DMS153 treated with DMSO at 0.1 percent for 48 hours (cell line): ENCODE data around the gene PLEKHA6.
"Not testable (repeated sequence)": the region's sequence is repeated elsewhere in the genome, so short reads cannot be mapped to it uniquely, and the experiment has no call there.

ENCODE experiments used
- DNase-seq: peaks from one replicate; lab custom pipeline; 2025; ENCODE audit not compliant: unreplicated experiment; lab: John Stamatoyannopoulos, UW

Gene PLEKHA6

GRCh38 chr1:204338997-204339396 lies 20.7 kb downstream of the PLEKHA6 start:
- DNase-seq, result no peak

DNA sequence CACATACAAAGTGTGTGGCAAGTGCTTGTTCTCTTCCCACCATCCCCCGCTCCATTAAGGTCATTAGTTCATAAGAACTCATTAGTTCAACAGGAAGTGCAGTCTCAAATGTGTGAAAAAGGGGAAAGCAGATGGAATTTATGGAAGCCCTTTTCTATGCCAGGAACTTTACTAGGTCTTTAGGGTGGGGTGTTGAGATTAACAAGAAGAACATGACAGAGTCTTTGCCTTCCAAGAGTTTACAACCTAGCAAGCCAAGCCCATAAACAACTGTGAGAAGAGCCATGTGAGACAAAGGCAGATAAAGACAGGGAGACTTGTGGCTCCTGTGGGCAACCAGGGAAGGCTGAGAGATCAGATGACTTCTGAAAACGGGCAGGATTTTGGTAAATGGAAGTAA lies 21.4 kb downstream of the PLEKHA6 start:
- DNase-seq, result no peak

- no peak for DNase-seq
These were observed 22.1 kb downstream of the PLEKHA6 start for GRCh38 chr1:204337583-204337982.

DNA sequence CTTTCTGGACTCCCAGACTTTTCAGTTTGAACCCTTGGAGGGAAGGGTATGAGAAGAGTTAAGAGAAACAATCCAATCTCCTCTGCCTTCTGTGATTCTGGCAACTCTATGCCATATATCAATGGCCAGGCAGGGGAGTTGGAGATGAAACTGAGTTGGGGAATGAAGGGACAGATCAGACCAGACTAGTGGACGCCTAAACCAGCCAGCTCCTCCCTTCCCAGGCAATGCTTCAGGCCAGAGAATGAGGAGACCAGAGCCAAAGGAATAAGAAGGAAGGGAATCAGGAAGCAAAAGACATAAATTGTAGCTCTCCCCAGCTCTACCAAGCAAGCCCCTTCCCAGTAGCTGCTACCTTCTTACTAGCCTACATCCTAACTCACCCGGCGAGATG lies 22.7 kb downstream of the PLEKHA6 start:
- DNase-seq, result no peak

DNA sequence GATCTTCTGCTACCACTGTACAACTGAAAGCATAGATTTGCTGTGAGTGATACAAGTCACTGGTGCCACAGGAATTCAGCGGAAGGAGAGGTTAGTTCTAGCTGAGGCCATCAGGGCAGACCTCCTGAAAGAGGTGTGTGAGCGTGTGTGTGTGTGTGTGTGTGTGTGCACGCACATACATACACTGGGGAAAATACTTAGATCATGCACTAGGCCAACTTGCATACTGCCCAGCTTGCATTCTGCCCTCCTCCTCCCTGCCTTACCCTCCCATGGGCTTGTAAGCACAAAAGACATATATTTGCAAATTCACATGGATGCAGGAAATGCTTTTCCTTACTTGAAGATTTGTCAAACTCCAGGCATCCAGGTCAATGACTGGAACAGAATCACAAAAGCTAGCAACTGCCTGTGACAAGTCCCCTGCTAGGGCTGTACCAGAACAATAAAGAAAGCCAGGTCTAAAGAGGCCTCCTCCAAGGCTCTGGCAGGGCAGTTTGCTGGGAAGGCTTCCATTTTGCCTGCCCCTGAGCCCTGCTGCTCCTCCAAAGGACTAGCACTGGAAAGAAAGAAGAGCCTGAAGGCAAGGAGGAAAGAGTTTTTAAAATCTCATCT lies 23.2 kb downstream of the PLEKHA6 start:
- DNase-seq, result no peak

DNA sequence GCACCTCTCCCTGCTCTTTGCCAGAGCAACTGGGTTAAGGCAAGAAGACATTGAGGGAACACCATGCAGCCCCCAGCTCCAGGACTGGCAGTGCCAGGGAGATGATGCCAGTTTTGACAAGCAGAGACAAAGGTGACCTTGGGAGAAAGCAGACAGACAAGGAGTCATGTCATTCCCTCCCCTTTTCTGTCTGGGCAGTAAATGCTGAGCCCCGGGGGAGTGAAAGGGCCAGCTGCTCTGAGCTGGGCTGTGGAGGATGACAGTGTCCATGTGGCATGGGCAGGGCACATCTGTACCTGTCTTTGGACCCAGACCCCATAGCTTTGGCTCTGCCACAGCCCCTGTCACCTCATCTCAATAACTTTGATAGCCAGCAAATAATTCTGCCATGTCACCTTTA lies 24.2 kb downstream of the PLEKHA6 start:
- no peak for DNase-seq

- DNase-seq, result no peak
These were observed 24.6 kb downstream of the PLEKHA6 start for GRCh38 chr1:204335085-204335484.

DNA sequence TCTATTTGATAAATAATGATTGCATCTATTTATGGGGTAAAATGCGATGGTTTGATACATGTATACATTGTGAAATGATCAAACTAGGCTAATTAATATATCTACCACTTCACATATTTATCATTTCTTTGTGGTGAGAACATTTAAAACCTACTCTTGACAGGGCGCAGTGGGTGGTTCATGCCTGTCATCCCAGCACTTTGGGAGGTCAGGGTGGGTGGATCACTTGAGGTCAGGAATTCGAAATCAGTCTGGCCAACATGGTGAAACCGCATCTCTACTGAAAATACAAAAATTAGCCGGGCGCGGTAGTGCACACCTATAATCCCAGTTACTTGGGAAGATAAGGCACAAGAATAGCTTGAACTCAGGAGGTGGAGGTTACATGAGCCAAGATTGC lies 25.3 kb downstream of the PLEKHA6 start:
- DNase-seq, result no peak

DNA sequence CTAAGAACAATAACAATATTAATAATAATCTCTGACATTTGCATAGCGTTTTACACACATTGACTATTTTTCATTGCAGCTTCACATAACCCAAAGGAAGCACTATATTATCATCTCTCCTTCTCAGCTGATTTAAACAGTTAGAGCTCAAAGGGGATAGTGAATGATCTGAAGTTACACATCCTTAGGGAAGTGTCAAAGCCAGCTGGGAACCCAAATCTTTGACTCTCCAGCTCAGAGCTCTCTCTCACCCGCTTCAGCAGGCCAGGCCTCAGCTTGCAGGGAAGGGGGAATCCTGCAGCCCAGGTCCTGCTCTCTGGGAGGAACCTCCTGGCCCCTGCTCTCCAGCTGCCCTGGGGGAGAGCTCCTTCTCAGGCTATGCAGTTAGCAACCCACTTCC lies 26.3 kb downstream of the PLEKHA6 start:
- no peak for DNase-seq

DNA sequence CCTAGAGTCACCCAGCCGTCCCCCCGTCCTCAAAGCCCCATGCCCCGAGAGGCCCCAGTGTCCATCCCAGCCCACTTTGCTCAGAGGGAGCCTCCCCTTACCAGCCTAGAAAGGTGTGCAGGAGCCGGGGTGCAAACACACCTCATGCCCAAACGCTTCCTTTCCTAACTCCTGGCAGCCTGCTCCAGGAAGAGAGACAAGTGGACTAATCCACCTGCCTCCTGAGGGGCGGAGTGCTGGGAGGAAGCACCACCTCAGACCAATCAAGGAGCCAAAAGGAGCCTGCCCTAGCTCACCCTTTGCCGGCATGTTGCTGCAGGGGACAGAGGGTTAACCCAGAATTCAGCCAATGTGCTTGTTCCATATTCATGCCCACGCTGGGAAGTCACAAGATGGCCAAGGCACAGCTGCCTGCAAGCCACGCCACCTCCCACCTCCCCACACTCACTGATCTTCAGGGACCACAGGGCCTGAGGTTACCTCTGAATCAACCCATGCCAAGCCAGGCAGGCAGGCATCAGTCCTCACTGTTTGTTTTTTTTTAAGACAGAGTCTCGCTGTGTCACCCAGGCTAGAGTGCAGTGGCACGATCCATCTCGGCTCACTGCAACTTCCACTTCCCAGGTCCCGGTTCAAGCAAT lies 27.8 kb downstream of the PLEKHA6 start:
- DNase-seq, result peak; percentile 59

GRCh38 chr1:204331275-204331674 lies 28.5 kb downstream of the PLEKHA6 start:
- peak; percentile 61 for DNase-seq

- DNase-seq, result not testable (repeated sequence)
These were observed 31.9 kb downstream of the PLEKHA6 start for GRCh38 chr1:204327870-204328269.

DNA sequence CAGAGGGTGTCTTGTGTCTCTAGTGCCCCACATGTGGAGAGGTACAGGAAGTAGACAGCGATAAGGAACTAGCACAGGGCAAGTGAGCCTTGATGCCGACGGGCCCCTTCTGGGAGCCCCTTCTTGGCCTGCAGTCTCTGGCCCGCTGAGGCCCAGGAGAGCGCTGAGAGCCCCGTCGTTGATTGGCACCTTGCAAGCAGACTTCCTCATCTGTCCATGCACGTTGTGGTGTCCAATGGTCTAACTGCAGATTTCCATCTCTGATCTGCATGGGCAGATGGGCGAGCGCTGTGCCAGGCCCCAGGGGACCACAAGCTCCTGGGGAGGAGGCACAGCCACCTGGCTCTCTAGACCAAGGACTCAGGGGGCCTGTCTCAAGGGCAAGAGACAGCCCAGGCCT lies 32.4 kb downstream of the PLEKHA6 start:
- DNase-seq, result no peak

DNA sequence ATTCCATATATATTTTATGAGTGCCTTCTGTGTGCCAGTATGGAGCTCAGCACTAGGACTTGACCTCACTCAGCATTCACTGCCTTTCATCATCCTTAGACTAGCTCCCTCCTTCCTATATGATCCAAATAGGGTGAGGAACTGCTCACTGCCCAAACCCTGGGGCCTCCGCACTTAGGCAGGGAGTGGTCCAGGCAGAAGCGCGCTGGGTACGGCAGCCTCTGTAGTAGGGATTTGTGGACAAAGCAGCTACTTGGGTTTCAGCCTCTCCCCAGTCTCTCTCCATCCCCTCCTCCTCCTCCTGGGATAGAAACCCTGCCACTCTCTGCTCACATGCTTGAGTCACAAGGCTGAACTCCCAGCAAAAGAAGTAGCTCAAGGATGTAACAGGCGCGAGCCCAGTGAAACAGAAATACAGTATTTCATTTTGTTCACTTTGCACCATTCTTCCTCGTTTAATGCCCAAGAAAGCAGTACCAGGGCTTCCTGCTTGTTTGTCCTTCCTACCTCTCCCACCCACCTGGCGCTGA lies 32.9 kb downstream of the PLEKHA6 start:
- DNase-seq, result no peak

DNA sequence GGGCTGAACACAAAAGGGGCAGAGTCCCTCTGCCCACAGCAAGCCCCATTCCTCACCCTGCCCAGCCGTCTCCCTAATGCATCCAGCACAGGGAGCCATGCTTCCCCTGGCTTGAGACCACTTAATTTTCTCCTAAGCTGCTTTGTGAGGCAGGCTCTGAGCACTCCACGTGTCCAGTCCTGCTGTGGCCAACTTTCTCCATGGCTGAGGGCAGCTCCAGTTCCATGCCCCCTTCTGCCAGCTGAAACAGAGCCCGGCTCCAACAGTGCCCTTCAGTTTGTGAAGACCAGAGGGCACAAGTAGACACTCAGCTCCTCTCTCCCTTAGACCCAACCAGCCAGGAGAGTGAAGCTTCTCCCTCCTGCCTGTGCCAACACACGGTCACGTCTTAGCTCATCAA lies 33.8 kb downstream of the PLEKHA6 start:
- no peak for DNase-seq

DNA sequence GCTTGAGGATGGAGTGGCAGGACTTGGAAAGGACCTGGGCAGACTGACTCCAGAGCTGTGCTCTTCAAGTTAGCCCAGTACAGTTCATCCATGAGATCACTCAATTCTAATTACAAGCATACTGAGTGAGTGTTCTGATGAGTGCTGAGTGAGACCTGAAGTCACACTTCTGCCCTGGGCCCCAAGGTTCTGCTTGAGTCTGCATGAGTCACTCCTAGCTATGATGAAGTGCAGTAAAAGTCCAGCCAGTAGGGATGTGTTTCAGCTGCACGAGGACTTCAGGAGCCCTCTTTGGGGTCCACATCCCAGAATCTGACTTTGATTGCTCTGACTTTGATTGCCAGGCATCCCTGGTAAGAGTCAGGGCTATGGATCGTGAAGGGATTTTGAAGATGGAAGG lies 35.8 kb downstream of the PLEKHA6 start:
- DNase-seq, result no peak

- no peak for DNase-seq
These were observed 37.3 kb downstream of the PLEKHA6 start for GRCh38 chr1:204322339-204322868.

GRCh38 chr1:204321665-204322064 lies 38.1 kb downstream of the PLEKHA6 start:
- DNase-seq, result no peak

DNA sequence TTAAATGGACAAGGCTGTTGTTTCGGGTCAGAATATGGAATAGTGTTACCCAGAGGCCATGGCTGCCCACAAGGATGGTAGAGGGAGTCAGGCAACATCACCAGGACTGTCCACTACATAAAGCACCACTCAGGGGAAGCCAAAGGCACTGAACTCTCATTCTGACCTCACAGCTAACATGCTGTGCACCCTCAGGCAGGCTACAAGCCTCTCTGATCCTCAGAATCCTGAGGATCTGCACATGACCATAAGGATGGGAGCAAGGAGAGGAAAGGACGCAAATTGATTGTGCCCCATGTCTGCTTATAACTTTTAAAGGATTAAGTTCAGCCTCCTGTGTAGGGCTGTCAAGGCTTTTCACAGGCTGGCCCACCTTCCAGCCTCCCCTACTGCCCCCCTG lies 38.7 kb downstream of the PLEKHA6 start:
- DNase-seq, result no peak

- DNase-seq, result no peak
These were observed 39.3 kb downstream of the PLEKHA6 start for GRCh38 chr1:204320382-204320804.

DNA sequence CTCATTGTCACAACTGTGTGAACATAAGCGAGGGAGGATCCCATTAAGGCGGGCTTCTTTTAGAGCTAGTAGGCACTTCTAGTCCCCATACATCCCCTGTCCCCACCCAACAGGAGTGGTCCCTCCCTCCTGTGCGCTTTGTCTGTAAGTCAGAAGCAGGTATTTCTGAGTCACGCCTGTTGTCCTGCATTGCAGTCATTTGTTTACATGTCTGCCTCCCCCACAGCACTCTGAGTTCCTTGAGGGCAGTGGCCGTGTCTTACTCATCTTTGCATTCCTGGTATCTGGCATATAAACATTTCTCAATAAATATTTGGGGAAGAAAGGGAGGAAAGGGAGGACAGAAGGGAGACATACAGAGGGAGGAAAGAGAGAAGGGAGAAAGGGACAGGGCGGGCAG lies 40.3 kb downstream of the PLEKHA6 start:
- DNase-seq, result no peak

- no peak for DNase-seq
These were observed 40.7 kb downstream of the PLEKHA6 start for GRCh38 chr1:204319027-204319426.

DNA sequence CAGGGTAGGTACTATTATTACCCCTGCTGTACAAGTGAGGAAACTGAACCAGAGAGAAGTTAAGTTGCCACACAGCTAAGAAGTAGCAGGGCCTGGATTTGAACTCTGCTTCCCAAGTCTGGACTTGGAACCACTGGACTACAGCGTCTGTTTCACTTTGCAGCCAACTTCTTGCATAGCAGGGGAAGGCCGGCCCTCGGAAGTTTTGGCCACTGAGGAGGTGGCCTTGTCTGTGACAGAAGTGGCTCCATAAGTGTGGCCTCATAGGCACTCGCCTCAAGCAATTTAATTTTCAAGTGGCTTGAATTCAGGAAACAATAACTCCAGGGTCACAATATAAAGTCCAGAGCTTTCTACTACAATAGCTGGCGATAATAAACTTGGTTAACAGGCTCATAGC lies 41.4 kb downstream of the PLEKHA6 start:
- DNase-seq, result no peak
